DND-41 (cell line): Measurements from ENCODE around the gene PRDM5.

Source experiments
- EZH2 ChIP-seq: IDR thresholded peaks from 3 replicates; pipeline ENCODE4 v1.6.1; 2012; ENCODE audit warnings: borderline replicate concordance, low read depth, mild to moderate bottlenecking, moderate library complexity, low read length, inconsistent platforms; ENCODE audit not compliant: severe bottlenecking
- TF ChIP-seq, protein P1 (sequence below): IDR thresholded peaks from 2 replicates; pipeline ENCODE4 v1.5.1; 2012; ENCODE audit warnings: borderline replicate concordance, low read length, moderate library complexity, mild to moderate bottlenecking; ENCODE audit not compliant: poor library complexity, severe bottlenecking; ENCODE audit errors: extremely low read depth

DNA sequence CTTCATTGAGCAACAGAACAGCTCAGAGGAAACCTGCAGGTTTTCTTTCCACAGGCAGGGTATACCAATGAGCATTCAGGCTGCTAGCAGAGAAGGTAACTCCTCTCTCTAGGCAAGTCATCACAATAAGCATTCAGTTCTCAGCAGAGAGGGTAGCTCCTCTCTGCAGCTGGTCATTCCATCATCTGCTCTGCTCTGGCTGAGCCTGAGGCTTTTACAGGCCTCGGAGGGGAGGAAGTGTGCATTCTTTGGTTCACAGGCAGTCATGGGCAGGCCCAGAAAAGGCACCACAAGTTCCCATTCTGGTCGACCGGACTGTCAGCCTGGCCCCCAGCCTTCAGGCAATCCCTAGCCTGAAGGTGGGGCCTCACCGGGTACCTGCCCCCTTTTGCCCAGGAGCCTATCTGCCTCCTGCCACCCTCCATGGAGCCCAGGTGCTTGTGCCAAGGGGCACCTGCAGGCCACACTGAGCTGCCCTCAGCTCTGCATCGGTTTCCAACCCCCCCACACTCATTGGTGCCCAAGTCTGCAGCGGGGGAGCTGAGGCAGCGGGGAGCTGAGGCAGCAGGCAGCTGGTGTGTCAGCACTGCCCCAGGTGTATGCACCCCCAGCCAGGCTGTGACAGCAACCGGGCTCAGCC lies 83.1 kb downstream of the PRDM5 start:
- TF ChIP-seq, protein P1, sequence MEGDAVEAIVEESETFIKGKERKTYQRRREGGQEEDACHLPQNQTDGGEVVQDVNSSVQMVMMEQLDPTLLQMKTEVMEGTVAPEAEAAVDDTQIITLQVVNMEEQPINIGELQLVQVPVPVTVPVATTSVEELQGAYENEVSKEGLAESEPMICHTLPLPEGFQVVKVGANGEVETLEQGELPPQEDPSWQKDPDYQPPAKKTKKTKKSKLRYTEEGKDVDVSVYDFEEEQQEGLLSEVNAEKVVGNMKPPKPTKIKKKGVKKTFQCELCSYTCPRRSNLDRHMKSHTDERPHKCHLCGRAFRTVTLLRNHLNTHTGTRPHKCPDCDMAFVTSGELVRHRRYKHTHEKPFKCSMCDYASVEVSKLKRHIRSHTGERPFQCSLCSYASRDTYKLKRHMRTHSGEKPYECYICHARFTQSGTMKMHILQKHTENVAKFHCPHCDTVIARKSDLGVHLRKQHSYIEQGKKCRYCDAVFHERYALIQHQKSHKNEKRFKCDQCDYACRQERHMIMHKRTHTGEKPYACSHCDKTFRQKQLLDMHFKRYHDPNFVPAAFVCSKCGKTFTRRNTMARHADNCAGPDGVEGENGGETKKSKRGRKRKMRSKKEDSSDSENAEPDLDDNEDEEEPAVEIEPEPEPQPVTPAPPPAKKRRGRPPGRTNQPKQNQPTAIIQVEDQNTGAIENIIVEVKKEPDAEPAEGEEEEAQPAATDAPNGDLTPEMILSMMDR: no peak
- no peak for TF ChIP-seq EZH2
